DND-41 (cell line): ENCODE data around the gene CCDC178.

Experiments used
- ATAC-seq: fragments of 200-7000 bp; cut with Tn5 transposase; 3 replicates; pipeline ENCODE4 v1.9.1; 2021; ENCODE audit warnings: low read depth; ENCODE audit not compliant: insufficient read depth
- DNase-seq: peaks from one replicate; pipeline ENCODE4 v3.0.0-alpha.2; 2020
- H2AFZ ChIP-seq: 2 replicates; pipeline ENCODE4 v1.6.0; 2012; ENCODE audit warnings: low read depth, low read length
- H3K27ac ChIP-seq: 2 replicates; pipeline ENCODE4 v1.5.1; 2012; ENCODE audit warnings: low read length, inconsistent platforms
- H3K27me3 ChIP-seq: fragments of 200-600 bp; sonication (generic); 2 replicates; pipeline ENCODE4 v1.6.0; 2012; ENCODE audit warnings: low read length, mild to moderate bottlenecking, inconsistent platforms; ENCODE audit not compliant: insufficient read depth, poor library complexity
- H3K36me3 ChIP-seq: 2 replicates; pipeline ENCODE4 v1.5.1; 2012; ENCODE audit warnings: low read length, inconsistent platforms; ENCODE audit not compliant: insufficient read depth
- H3K4me1 ChIP-seq: 2 replicates; pipeline ENCODE4 v1.5.1; 2012; ENCODE audit warnings: mild to moderate bottlenecking, low read length; ENCODE audit not compliant: insufficient read depth
- H3K4me2 ChIP-seq: 2 replicates; pipeline ENCODE4 v1.6.0; 2012; ENCODE audit warnings: mild to moderate bottlenecking, moderate library complexity, low read length, inconsistent platforms; ENCODE audit not compliant: insufficient read depth
- H3K4me3 ChIP-seq, 2 experiments: fragments of 200-600 bp in 1 of 2; shearing (Covaris generic) in 1 of 2; 2 replicates each; pipeline ENCODE4 v1.5.1; 2012 to 2016; ENCODE audit warnings: inconsistent platforms in 2 of 2, low read length in 2 of 2, mild to moderate bottlenecking in 2 of 2, low read depth in 1 of 2, moderate library complexity in 1 of 2
- H3K79me2 ChIP-seq: 2 replicates; pipeline ENCODE4 v1.6.0; 2012; ENCODE audit warnings: low read length, inconsistent platforms; ENCODE audit not compliant: insufficient read depth
- H3K9ac ChIP-seq: 2 replicates; pipeline ENCODE4 v1.6.0; 2012; ENCODE audit warnings: low read depth, mild to moderate bottlenecking, inconsistent platforms, low read length, moderate library complexity
- H3K9me3 ChIP-seq: 2 replicates; pipeline ENCODE4 v1.5.1; 2012; ENCODE audit warnings: low read length, moderate library complexity, mild to moderate bottlenecking, inconsistent platforms; ENCODE audit not compliant: insufficient read depth, severe bottlenecking
- H4K20me1 ChIP-seq: 2 replicates; pipeline ENCODE4 v1.6.0; 2012; ENCODE audit warnings: low read length; ENCODE audit not compliant: insufficient read depth
- CTCF ChIP-seq: IDR thresholded peaks from 2 replicates; pipeline ENCODE4 v1.5.1; 2012; ENCODE audit warnings: borderline replicate concordance, low read length, moderate library complexity, mild to moderate bottlenecking; ENCODE audit not compliant: poor library complexity, severe bottlenecking; ENCODE audit errors: extremely low read depth
- EZH2 ChIP-seq: IDR thresholded peaks from 3 replicates; pipeline ENCODE4 v1.6.1; 2012; ENCODE audit warnings: borderline replicate concordance, low read depth, mild to moderate bottlenecking, moderate library complexity, low read length, inconsistent platforms; ENCODE audit not compliant: severe bottlenecking

Gene CCDC178

DNA sequence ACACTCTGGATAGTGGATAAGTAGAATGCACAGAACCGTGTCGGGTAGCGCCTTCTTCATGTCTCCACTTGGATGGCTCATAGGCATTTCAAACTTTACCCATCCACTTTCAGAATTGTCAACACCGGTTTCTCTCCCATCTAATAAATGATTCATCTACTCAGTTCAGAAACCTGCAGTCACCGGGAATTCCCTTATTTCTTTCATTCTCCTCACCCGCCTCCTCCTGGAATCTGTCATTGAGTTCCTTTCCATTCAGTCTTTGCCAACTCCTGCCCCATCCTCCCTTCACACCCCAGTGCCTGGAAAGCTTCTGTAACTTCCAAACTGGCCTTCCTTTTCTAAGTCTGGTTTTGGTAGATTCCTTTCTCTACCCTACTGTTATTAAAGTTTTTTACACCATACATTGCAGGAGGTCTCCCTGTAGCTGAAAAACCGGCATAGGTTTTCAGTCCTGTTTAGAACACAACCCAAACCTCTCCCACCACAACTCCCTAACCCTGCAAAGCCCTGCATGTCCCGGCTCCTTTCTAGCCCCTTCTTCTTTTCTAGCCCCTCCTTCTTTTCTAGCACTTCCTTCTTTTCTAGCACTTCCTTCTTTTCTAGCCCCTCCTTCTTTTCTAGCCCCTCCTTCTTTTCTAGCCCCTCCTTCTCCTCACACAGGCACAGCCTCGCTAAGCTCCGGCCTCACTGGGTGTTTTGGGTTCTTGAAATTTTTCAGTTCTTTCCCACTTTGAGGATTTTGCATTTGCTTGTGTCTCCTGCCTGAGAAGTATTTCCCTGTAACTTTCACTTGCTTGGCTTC, 533.8 kb downstream of the CCDC178 start:
- Histone ChIP-seq H3K36me3 (no peaks in the 10 kb centered on the region), H3K4me1 (no peaks in the 10 kb centered on the region), H3K9ac (no peak overlapping the region), H3K79me2 (no peaks in the 10 kb centered on the region), H3K27ac (no peak overlapping the region), H3K4me2 (no peak overlapping the region), H4K20me1 (no peaks in the 10 kb centered on the region), H3K4me3 (no peak overlapping the region), H3K9me3 (no peaks in the 10 kb centered on the region), H2AFZ (peak overlapping the region; percentile 54), H3K27me3 (no peaks in the 10 kb centered on the region)
- ATAC-seq (no peak), DNase-seq (no peak)
- TF ChIP-seq CTCF (no peak), EZH2 (no peak)

GRCh38 chr18:32905651-32906050, 534.9 kb downstream of the CCDC178 start:
- no peaks in the 10 kb centered on the region for H3K4me1 ChIP-seq
- no peak overlapping the region for H3K27ac ChIP-seq
- H3K9ac ChIP-seq: no peak overlapping the region
- no peaks in the 10 kb centered on the region for H4K20me1 ChIP-seq
- no peaks in the 10 kb centered on the region for H3K36me3 ChIP-seq
- no peak overlapping the region for H3K4me2 ChIP-seq
- H3K9me3 ChIP-seq: no peaks in the 10 kb centered on the region
- DNase-seq: no peak
- ATAC-seq: no peak
- no peak for TF ChIP-seq CTCF
- TF ChIP-seq EZH2: no peak
- H3K4me3 ChIP-seq: no peak overlapping the region
- no peaks in the 10 kb centered on the region for H3K79me2 ChIP-seq
- H3K27me3 ChIP-seq: no peaks in the 10 kb centered on the region
- no peak overlapping the region for H2AFZ ChIP-seq

GRCh38 chr18:32902568-32903330, 537.8 kb downstream of the CCDC178 start:
- Histone ChIP-seq H3K27me3 (no peaks in the 10 kb centered on the region), H3K9me3 (no peaks in the 10 kb centered on the region), H3K27ac (no peak overlapping the region), H4K20me1 (no peaks in the 10 kb centered on the region), H2AFZ (no peak overlapping the region), H3K36me3 (no peaks in the 10 kb centered on the region), H3K9ac (no peak overlapping the region), H3K4me3 (no peak overlapping the region), H3K4me2 (no peak overlapping the region), H3K4me1 (no peaks in the 10 kb centered on the region), H3K79me2 (no peaks in the 10 kb centered on the region)
- TF ChIP-seq CTCF (no peak), EZH2 (no peak)
- no peak for DNase-seq
- ATAC-seq: no peak
